GM19467 (cell line): Measurements from ENCODE around the gene MAP3K13.
A peak's percentile ranks its signal among the peaks of the same experiment; 100 is the strongest.

Source experiments
- ATAC-seq: cut with Tn5 transposase; IDR thresholded peaks from one replicate; pipeline ENCODE4 v1.9.1; 2021; ENCODE audit warnings: mild to moderate bottlenecking, moderate library complexity; ENCODE audit not compliant: unreplicated experiment

MAP3K13 gene, protein sequence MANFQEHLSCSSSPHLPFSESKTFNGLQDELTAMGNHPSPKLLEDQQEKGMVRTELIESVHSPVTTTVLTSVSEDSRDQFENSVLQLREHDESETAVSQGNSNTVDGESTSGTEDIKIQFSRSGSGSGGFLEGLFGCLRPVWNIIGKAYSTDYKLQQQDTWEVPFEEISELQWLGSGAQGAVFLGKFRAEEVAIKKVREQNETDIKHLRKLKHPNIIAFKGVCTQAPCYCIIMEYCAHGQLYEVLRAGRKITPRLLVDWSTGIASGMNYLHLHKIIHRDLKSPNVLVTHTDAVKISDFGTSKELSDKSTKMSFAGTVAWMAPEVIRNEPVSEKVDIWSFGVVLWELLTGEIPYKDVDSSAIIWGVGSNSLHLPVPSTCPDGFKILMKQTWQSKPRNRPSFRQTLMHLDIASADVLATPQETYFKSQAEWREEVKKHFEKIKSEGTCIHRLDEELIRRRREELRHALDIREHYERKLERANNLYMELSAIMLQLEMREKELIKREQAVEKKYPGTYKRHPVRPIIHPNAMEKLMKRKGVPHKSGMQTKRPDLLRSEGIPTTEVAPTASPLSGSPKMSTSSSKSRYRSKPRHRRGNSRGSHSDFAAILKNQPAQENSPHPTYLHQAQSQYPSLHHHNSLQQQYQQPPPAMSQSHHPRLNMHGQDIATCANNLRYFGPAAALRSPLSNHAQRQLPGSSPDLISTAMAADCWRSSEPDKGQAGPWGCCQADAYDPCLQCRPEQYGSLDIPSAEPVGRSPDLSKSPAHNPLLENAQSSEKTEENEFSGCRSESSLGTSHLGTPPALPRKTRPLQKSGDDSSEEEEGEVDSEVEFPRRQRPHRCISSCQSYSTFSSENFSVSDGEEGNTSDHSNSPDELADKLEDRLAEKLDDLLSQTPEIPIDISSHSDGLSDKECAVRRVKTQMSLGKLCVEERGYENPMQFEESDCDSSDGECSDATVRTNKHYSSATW

DNA sequence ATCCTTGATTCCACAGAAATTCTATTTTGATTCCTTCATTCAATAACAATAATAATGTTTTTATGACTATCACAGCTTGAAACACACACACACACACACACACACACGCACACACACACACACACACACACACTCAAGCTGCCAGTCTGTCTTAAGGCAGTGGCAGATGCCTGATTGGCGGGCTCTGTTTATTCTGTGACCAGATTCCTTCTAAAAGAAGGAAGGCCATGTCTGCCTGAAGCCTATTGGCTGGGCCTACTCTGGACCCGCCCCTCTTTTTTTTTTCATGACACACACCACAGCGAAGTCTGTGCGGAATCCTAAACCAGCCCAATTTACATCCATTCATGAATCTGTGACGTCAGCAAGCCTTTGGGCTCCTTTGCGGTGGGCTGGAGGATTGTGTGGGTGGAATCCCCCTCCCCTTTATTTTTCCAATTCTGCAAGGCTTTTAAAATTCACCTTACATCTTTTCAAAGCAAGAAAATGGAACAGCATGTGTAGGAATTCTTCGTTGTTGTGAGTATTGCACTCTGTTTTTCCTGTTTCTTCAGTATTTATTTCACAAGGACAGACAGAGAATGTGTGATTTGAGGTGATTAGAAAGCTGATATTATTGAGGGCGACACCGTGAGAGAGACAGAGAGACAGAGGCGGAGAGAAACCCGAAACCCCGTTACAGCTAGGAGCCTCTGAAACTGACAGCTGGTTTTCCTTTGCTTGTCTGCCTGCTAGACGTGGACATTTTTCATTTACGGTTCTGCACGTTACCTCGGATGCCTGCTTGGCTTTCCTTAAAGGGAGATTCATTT is at the start of gene MAP3K13:
MAP3K13 (plus strand) TSS at position 287 of the 812 bp plus-strand sequence. CDS start 65,446 bp downstream, outside the sequence.
- peak; percentile 96 for ATAC-seq

DNA sequence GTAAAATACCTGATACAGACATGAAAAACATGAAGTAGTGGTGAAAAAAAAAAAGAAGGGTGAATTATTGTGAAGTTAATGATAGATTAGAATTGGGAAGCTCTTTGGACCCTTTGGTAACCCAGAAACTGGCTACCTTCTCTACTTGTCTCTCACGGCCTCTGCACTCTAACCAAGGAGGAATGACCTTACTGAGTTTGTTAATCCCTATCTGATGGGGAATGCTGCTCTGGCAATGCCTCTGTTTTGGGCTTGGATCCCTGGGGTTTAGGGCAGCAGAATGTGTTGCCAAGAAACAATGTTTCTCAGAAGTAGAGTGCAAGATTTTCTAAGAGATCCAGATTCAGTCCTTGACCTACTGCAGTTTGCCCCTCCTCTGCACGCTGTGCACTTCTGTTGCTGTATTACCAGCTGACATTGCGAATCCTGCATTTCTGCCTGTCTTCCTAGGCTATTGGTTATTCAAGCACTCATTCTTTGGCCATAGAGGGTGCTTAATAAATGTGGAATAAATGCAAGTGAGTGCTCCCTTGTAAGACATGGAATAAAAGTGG is 49.2 kb upstream of the MAP3K13 start:
- ATAC-seq = no peak

DNA sequence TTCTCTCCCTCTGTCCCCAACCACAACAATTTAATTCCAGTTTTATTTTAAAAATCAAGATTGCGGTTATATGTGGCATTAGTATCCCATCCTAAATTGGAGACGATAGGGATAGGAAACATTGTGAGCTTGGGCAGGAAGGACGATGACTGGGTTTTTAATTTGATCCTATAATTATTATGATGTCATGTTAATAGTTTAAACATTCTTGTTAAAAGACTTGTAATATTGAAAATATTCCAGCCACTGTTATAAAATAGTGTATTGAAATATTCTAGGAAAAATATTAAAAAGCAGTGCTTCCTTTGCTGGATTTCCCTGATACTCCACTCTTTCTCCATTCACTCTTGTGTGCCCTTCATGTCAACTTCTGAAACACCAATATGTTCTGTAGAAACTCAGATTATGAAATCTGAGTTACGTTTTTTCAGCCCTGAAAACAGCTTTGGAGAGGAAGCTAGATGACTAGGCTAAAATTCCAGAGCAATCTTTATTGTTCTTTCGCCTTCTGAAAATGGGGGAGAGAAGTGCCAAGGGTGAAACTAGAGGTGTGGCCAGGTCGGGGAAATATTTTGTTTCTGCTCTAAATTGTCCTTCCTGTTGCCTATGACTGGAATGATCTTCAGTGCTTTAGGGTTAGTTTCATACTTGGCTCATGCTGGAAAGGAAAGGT is 46.1 kb upstream of the MAP3K13 start:
- ATAC-seq = no peak

DNA sequence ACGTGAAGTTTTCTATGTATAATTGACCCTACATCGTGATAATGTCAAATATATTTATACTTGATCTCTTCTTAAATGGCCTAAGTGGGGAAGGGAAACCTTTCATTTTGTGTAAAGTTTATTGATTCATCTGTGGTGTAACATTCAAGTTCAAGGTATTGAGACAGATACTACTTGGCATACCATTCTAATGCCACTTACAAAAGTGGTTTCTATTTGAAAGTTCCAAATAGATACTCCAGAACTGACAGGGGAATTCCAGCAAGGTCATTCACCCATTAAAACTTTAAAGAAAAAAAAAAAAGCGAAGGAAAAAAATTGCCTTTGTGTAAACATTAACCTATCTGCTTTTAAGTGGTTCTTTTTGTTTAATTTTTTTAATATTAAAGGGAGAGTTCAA is 45.3 kb upstream of the MAP3K13 start:
- no peak for ATAC-seq

DNA sequence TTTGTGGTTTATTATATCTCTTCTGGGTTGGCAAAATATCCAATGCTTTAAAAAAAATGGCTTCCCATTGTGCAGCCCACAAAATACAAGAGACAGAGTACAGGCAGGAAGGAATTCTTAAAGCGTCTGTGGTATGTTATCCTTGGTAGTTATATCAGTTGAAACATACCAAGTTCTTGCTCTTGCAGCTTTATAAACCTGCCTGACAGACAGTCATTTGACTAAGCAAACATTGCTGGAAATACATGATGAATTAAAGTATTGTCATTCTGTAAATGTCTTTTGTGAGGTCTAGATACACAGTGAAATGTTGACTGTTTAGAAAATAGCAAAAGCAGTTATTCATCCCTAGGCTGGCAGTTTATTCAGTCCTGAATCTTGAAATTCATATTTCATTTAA is 44.8 kb upstream of the MAP3K13 start:
- ATAC-seq = no peak

DNA sequence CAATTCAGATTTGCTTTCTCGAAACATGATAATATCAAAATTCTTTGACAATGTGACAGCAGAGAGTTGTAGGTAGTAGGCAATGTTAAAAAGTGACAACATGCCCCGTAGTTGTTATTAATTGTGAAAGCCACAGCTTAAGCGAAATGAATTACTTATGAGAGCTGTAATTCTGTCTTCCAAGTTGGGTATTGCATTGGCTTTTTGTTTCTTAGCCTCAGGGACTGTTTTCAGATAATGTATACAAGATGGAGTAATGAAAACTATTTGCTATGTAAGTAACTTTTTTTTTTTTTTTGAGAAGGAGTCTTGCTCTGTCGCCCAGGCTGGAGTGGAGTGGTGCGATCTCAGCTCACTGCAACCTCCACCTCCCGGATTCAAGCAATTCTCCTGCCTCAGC is 43.1 kb upstream of the MAP3K13 start:
- no peak for ATAC-seq

DNA sequence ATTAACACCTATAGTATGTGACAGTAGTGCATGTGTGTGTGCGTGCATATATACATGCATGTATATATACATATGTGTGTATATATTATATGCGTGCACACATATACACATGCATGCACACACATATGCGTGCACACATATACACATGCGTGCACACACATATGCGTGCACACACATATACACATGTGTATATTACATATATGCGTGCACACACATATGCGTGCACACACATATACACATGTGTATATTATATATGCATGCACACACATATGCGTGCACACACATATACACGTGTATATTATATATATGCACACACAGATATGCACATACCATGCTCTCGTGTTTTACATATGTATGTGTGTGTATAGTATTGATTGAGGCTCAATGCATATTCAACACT is 42.0 kb upstream of the MAP3K13 start:
- ATAC-seq = no peak

DNA sequence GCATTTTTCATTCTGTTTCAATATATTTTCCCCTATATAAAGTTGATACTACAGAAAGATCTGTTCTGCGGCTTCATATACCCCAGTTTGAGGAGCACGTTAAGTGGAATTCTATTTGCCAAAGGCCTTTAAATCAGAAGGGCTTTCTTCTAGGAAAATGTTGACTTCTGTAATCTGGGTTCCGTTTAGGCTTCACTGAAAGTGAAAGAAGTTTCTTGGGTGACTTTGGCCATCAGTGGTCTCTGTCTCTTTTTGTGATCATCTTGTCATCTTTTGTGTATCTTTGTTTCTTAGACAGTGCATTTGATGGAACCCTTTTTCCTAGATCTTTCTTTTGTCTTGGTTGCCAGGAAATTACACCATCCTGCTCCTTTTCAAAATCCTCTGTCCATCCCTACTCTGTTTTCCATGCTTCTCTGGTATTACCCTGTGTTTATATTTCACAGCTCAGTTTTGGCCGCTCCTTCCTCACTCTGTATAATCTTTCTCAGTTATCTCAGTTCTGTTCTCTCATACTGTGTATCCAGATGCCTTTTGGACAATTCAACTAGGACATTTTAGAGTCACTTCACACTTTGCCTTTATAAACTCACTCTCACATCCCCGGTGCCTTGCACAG is 40.7 kb upstream of the MAP3K13 start:
- ATAC-seq = no peak

DNA sequence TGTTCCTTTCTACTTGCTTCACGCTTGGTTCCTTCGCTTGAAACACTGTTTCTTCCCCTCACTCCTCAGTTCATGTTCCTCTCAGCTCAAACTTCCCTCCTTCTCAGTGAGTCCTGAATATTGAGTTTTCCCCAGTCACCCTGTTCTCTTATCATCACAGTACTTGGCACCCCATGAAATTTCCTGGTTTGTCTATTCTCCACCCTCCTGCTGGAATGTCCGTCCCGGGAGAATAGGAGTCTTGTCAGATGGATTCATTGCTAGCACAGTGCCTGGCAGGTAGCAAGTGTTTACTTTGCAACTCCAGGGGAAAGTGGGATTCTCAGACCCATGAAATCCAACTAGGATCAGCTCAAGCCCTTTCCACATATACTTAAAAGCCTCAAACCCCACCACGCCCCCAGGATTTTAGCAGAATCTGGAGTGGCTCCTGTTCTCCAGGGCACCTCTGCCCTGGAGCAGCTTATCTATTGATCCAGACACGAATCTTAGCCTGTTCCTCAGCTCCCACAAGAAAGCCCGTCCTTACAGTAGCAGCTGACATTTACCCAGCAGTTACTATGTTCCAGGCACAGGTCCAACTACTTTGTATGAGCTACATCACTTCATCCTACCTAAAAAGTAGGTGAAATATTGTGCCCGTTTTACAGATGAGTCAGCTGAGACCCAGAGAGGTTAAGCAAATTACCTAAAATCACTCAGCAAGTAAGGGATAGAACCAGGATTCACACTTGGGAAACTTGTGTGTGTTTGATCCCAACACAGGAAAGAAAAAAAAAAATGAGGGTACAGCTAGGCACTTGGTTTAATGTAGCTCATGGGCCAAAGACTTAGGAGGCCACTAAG is 36.8 kb upstream of the MAP3K13 start:
- no peak for ATAC-seq

DNA sequence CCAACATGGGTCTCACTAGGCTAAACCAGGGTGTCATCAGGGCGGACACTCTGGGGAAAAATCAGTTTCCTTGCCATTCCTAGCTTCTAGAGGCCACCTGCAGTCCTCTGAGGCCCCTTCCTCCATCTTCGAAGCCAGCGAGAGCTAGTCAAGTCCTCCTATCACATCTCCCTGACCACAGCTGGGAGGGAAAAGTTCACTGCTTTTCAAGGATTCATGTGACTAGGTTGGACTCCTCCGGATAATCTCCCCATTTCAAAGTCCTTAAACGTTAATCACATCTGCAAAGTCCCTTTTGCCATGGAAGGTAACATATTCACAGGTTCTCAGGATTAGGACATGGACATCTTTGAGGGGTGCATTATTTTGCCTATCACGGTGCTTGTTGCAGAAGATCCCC is 35.9 kb upstream of the MAP3K13 start:
- ATAC-seq = no peak

DNA sequence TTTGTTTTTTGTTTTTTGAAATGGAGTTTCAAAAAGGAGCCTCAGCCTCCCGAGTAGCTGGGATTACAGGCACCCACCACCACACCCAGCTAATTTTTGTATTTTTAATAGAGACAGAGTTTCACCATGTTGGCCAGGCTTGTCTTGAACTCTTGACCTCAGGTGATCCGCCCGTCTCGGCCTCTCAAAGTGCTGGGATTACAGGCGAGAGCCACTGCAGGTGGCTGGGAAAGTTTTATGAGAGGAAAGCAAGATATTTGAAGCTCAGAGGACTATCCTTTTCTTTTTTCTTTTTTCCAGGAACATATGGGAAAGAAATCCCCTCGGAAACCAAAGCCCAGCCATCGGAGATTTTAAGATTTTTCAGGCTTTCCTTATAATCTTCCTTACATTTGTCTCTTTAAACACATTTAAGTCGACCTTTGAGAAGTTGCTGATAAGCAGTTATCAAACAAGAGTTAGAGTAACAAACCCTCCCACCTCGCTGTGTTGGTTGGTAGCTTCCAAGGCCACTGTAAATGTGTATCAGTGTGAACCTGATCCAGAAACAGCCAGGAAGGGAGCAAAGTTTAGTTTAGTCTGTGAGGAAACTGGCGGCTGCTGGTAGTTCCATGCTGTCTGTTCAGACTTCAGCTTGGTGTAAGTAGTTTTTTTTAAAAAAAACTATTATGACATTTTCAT is 34.5 kb upstream of the MAP3K13 start:
- no peak for ATAC-seq

DNA sequence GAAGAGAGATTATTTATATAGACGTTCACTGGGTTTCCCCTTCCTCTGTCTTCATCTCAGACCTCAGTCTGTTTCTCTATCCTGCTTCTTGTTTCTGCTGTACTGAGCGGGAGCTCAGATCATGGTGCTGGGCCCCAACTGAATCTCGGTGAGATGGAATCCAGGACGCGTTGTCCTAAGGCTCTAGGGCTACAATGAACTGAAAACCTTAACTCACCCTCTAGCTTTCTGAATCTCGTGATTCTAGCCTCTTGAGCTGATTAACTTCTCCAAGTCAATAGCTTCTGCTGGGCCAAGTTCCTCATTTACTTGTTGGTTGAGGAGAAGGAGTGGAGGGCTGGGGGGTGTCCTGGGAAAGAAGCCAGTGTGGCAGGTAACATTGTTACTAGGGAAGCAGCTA is 32.7 kb upstream of the MAP3K13 start:
- no peak for ATAC-seq

DNA sequence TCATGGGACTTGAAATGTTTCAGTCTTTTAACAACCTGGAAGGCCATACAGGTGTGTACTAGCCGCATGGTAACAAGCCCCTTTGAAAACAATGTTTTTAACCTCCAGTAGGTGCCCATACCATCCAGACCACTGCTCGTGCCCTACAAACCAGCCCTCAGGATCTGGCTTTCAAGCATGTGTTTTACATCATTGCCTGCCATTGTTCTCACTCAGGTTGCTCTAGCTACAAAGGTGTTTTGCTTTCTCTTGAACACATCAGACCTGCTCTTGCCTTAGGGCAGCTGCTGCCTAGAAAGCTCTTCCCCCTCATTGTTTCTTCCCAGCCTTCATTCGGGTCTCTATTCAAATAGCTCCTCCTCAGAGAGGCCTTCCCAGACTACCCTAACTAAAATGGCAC is 32.3 kb upstream of the MAP3K13 start:
- no peak for ATAC-seq

DNA sequence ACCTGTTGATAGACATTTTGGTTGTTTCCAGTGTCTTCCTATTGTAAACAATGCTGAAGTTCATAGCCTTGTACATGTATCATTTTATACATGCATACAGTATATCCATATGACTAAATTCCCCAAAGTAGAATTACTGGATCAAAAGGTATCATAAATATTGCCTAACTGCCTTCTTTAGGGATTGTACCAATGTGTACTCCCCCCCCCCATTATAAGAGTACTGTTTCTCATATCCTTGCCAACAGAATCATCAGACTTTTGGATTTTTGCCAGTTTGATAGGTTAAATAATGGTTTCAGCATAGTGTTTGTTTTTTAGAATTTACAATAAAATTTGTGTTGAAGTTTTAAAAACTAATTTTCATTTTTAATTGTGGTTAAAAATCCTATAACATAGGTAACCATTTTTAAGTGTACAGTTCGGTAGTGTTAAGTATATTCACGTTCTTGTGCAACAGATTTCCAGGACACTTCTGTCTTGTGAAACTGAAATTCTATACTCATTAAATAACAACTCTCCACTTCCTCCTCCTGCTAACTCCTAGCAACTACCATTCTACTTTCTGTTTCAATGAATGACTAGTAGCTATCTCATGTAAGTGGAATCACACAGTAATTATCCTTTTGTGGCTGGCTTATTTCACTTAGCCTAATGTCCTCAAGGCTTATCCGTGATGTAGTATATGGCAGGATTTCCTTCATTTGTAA is 30.8 kb upstream of the MAP3K13 start:
- ATAC-seq = peak; percentile 98

DNA sequence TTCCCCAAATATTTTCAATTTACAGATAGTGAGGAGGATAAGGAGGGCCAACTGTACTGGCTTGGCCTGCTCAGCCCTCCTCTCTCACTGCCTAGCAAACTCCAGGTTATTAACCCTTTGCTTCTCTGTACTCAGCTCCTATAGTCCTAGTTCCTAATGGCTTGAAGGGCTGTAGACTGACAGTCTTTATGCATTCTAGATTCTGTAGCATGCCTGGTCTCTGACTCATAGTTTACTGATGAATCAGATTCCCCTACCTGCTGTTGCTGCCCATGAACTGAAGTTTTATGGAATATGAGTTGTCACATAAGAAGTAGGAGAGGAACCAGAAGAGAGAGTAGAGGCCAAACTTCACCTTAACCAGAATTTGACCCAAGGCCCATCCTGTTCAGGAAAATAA is 27.1 kb upstream of the MAP3K13 start:
- no peak for ATAC-seq

DNA sequence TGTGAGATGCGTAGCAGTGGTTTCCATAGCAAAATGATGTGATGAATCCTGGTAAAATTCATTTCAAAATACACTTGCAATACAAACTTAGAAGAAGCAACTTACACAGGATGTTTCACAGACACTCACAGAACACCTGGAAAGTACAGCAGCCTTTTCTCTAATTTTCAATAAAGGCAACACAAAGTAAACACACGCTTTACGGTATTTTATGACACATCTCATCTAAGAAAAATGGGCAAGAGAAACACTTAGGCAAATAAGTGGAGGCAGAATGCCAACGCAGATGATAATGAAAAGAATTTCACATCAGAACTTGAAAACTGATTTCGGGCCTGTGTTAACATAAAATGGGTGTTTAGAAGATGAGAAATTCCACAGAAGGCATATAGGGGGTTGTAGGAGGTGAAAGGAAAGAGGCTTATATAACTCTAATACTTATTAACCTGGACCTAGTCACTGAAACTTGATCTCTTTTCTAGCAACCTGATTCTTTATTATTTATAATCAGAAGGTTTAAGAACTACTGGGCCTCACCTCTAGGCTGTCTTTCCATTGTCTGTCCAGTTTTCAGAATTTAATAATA is 25.6 kb upstream of the MAP3K13 start:
- no peak for ATAC-seq

DNA sequence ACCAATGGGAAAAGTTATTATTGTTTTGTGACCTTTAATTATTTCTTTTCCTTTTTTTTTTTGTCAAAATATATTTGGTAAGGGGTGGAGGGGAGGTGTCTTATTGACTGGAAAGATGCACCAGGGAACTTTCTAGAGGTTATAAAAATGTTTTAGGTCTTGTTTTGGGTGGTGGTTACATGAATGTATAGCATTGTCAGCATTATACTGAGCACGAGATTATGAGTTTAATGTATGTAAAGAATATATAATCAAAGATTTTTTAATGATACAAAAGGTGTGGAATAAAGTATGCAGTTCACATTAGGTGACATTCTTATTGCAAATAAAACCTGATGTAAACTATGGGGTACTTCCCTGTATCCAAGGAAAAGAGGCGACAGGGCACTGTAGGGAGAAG is 23.0 kb upstream of the MAP3K13 start:
- ATAC-seq = no peak
